Dedifferentiated amniotic fluid mesenchymal stem cell (primary cell): Measurements from ENCODE around the gene KNSTRN.

Experiments used
- DNase-seq: peaks from one replicate; pipeline ENCODE4 v3.0.0-alpha.2; 2016; ENCODE audit errors: extremely low spot score

The KNSTRN gene

GRCh38 chr15:40397688-40398412 is 15.3 kb downstream of the KNSTRN start:
- DNase-seq = no peak

GRCh38 chr15:40398413-40398873 is 15.9 kb downstream of the KNSTRN start:
- no peak for DNase-seq

- DNase-seq = no peak
These were observed 16.8 kb downstream of the KNSTRN start for GRCh38 chr15:40399370-40399769.

GRCh38 chr15:40405501-40406381 is 23.2 kb downstream of the KNSTRN start, which contains the start of gene IVD:
TSS of gene IVD (plus strand) at chr15:40405795. CDS start at chr15:40405828, 33 bp downstream.
- peak; percentile 94 for DNase-seq

- no peak for DNase-seq
These were observed 24.9 kb downstream of the KNSTRN start for GRCh38 chr15:40407330-40407990.

GRCh38 chr15:40409366-40409765 is 26.8 kb downstream of the KNSTRN start:
- DNase-seq = no peak

- DNase-seq = no peak
These were observed 28.0 kb downstream of the KNSTRN start for GRCh38 chr15:40410476-40410875.

- no peak for DNase-seq
These were observed 29.7 kb downstream of the KNSTRN start for GRCh38 chr15:40412095-40412759.

- DNase-seq = no peak
These were observed 30.5 kb downstream of the KNSTRN start for GRCh38 chr15:40413036-40413435.

GRCh38 chr15:40414816-40415215 is 32.3 kb downstream of the KNSTRN start:
- DNase-seq = no peak

- DNase-seq = no peak
These were observed 32.7 kb downstream of the KNSTRN start for GRCh38 chr15:40415226-40415625.

GRCh38 chr15:40416056-40416455 is 33.5 kb downstream of the KNSTRN start:
- no peak for DNase-seq

- no peak for DNase-seq
These were observed 35.6 kb downstream of the KNSTRN start for GRCh38 chr15:40418126-40418525.

- no peak for DNase-seq
These were observed 37.7 kb downstream of the KNSTRN start for GRCh38 chr15:40420071-40420713.

GRCh38 chr15:40420793-40421192 is 38.3 kb downstream of the KNSTRN start:
- no peak for DNase-seq

- DNase-seq = peak; percentile 38
These were observed 39.0 kb downstream of the KNSTRN start for GRCh38 chr15:40421246-40422157.

GRCh38 chr15:40424483-40425115 is 42.1 kb downstream of the KNSTRN start:
- DNase-seq = no peak

GRCh38 chr15:40425681-40426080 is 43.2 kb downstream of the KNSTRN start:
- no peak for DNase-seq

GRCh38 chr15:40427188-40427587 is 44.7 kb downstream of the KNSTRN start:
- no peak for DNase-seq

GRCh38 chr15:40428185-40428584 is 45.7 kb downstream of the KNSTRN start:
- DNase-seq = no peak
